OCI-LY1 (cell line): ENCODE measurements around the gene DNALI1.
"Not testable (repeated sequence)": the region's sequence is repeated elsewhere in the genome, so short reads cannot be mapped to it uniquely, and the experiment has no call there.

Source experiments
- EZH2 ChIP-seq: fragments of 200-600 bp; sonication (generic), shearing (Covaris generic); IDR thresholded peaks from 2 replicates; pipeline ENCODE4 v1.8.0; 2017; ENCODE audit warnings: borderline replicate concordance, mixed run types, mild to moderate bottlenecking, antibody characterized with exemption, low read length, moderate library complexity, mixed read lengths
- TF ChIP-seq, protein P1 (sequence below): fragments of 200-600 bp; sonication (generic), shearing (Covaris generic); IDR thresholded peaks from 2 replicates; pipeline ENCODE4 v1.5.1; 2017; ENCODE audit warnings: mild to moderate bottlenecking, antibody characterized with exemption, low read length, moderate library complexity, mixed read lengths

DNA sequence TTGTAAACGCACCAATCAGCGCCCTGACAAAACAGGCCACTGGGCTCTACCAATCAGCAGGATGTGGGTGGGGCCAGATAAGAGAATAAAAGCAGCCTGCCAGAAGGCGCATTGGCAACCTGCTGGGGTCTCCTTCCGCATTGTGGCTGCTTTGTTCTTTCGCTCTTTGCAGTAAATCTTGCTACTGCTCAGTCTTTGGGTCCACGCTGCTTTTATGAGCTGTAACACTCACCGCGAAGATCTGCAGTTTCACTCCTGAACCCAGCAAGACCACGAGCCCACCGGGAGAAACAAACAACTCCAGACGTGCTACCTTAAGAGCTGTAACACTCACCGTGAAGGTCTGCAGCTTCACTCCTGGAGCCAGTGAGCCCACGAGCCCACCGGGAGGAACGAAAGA, 37.8 kb upstream of the DNALI1 start:
- TF ChIP-seq, protein P1, sequence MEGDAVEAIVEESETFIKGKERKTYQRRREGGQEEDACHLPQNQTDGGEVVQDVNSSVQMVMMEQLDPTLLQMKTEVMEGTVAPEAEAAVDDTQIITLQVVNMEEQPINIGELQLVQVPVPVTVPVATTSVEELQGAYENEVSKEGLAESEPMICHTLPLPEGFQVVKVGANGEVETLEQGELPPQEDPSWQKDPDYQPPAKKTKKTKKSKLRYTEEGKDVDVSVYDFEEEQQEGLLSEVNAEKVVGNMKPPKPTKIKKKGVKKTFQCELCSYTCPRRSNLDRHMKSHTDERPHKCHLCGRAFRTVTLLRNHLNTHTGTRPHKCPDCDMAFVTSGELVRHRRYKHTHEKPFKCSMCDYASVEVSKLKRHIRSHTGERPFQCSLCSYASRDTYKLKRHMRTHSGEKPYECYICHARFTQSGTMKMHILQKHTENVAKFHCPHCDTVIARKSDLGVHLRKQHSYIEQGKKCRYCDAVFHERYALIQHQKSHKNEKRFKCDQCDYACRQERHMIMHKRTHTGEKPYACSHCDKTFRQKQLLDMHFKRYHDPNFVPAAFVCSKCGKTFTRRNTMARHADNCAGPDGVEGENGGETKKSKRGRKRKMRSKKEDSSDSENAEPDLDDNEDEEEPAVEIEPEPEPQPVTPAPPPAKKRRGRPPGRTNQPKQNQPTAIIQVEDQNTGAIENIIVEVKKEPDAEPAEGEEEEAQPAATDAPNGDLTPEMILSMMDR, result not testable (repeated sequence)
- TF ChIP-seq EZH2, result not testable (repeated sequence)
